ENCODE measurements around the gene ZNF563.
A peak's percentile ranks its signal among the peaks of the same experiment; 100 is the strongest.
"Not testable (repeated sequence)": the region's sequence is repeated elsewhere in the genome, so short reads cannot be mapped to it uniquely, and the experiment has no call there.

ZNF563 gene

GRCh38 chr19:12333162-12334159 is at the start of gene ZNF563:
ZNF563 (minus strand) TSS chr19:12333633; CDS start chr19:12333482, 151 bp downstream.
- DNase-seq: peak; percentile 98
- in situ Hi-C loops (cut with MboI; ENCODE audit: low pct_unique_long_range_greater_than_20kb, low sequenced_read_pairs): no loop called here

GRCh38 chr19:12380444-12380737 is 47.0 kb upstream of the ZNF563 start:
- no peak for DNase-seq
- in situ Hi-C loops (cut with MboI; ENCODE audit: low pct_unique_long_range_greater_than_20kb, low sequenced_read_pairs): no loop called here

- in situ Hi-C loops (cut with MboI; ENCODE audit: low pct_unique_long_range_greater_than_20kb, low sequenced_read_pairs): no loop called here
These were observed 46.5 kb upstream of the ZNF563 start for GRCh38 chr19:12379732-12380443.

GRCh38 chr19:12374026-12374425 is 40.6 kb upstream of the ZNF563 start:
- no peak for DNase-seq
- in situ Hi-C loops (cut with MboI; ENCODE audit: low pct_unique_long_range_greater_than_20kb, low sequenced_read_pairs): no loop called here

More at GRCh38 chr19:12379732-12380443, 46.5 kb upstream of the ZNF563 start:
- no peak for DNase-seq

- in situ Hi-C loops (cut with MboI; ENCODE audit: low pct_unique_long_range_greater_than_20kb, low sequenced_read_pairs): no loop called here
- peak; percentile 98 for DNase-seq
These were observed 32.1 kb upstream of the ZNF563 start, which contains the start of gene ZNF442 for GRCh38 chr19:12365236-12366162. ZNF442 (minus strand) TSS chr19:12365683; CDS start chr19:12363631, 2,052 bp downstream.

- DNase-seq: peak; percentile 31
- in situ Hi-C loops (cut with MboI; ENCODE audit: low pct_unique_long_range_greater_than_20kb, low sequenced_read_pairs): no loop called here
These were observed 31.2 kb upstream of the ZNF563 start for GRCh38 chr19:12364391-12365235.

GRCh38 chr19:12362236-12362635 is 28.8 kb upstream of the ZNF563 start:
- in situ Hi-C loops (cut with MboI; ENCODE audit: low pct_unique_long_range_greater_than_20kb, low sequenced_read_pairs); DNase-seq: not testable (repeated sequence)

- in situ Hi-C loops (cut with MboI; ENCODE audit: low pct_unique_long_range_greater_than_20kb, low sequenced_read_pairs): no loop called here
- DNase-seq: no peak
These were observed 19.9 kb upstream of the ZNF563 start for GRCh38 chr19:12353375-12353774.

GRCh38 chr19:12350890-12351197 is 17.4 kb upstream of the ZNF563 start:
- no peak for DNase-seq
- in situ Hi-C loops (cut with MboI; ENCODE audit: low pct_unique_long_range_greater_than_20kb, low sequenced_read_pairs): no loop called here

- no peak for DNase-seq
- in situ Hi-C loops (cut with MboI; ENCODE audit: low pct_unique_long_range_greater_than_20kb, low sequenced_read_pairs): no loop called here
These were observed 16.9 kb upstream of the ZNF563 start for GRCh38 chr19:12350185-12350889.

- no peak for DNase-seq
- in situ Hi-C loops (cut with MboI; ENCODE audit: low pct_unique_long_range_greater_than_20kb, low sequenced_read_pairs): no loop called here
These were observed 13.5 kb upstream of the ZNF563 start for GRCh38 chr19:12346896-12347295.

GRCh38 chr19:12345197-12345596 is 11.8 kb upstream of the ZNF563 start:
- no peak for DNase-seq
- in situ Hi-C loops (cut with MboI; ENCODE audit: low pct_unique_long_range_greater_than_20kb, low sequenced_read_pairs): no loop called here

GRCh38 chr19:12331211-12331941 is 2.1 kb downstream of the ZNF563 start:
- in situ Hi-C loops (cut with MboI; ENCODE audit: low pct_unique_long_range_greater_than_20kb, low sequenced_read_pairs): no loop called here
- DNase-seq: peak; percentile 30

- no peak for DNase-seq
- in situ Hi-C loops (cut with MboI; ENCODE audit: low pct_unique_long_range_greater_than_20kb, low sequenced_read_pairs): no loop called here
These were observed 3.1 kb downstream of the ZNF563 start for GRCh38 chr19:12330340-12330739.

GRCh38 chr19:12325690-12326089 is 7.7 kb downstream of the ZNF563 start:
- no peak for DNase-seq
- in situ Hi-C loops (cut with MboI; ENCODE audit: low pct_unique_long_range_greater_than_20kb, low sequenced_read_pairs): no loop called here

GRCh38 chr19:12318782-12319413 is 14.5 kb downstream of the ZNF563 start:
- DNase-seq: no peak
- in situ Hi-C loops (cut with MboI; ENCODE audit: low pct_unique_long_range_greater_than_20kb, low sequenced_read_pairs): no loop called here

GRCh38 chr19:12314553-12314952 is 18.9 kb downstream of the ZNF563 start:
- no peak for DNase-seq
- in situ Hi-C loops (cut with MboI; ENCODE audit: low pct_unique_long_range_greater_than_20kb, low sequenced_read_pairs): no loop called here

Measured in KBM-7 (cell line).